ENCODE measurements around the gene RIN3. TPM values are rescaled to one million over a fixed set of nuclear protein-coding genes. Genes with fewer than 3 reads are reported as not detected.
A peak's percentile ranks its signal among the peaks of the same experiment; 100 is the strongest.

RIN3 gene
- total RNA-seq, 4 donors from 2014 or later: 6.2 to 29.8 (median 12.2) TPM

DNA sequence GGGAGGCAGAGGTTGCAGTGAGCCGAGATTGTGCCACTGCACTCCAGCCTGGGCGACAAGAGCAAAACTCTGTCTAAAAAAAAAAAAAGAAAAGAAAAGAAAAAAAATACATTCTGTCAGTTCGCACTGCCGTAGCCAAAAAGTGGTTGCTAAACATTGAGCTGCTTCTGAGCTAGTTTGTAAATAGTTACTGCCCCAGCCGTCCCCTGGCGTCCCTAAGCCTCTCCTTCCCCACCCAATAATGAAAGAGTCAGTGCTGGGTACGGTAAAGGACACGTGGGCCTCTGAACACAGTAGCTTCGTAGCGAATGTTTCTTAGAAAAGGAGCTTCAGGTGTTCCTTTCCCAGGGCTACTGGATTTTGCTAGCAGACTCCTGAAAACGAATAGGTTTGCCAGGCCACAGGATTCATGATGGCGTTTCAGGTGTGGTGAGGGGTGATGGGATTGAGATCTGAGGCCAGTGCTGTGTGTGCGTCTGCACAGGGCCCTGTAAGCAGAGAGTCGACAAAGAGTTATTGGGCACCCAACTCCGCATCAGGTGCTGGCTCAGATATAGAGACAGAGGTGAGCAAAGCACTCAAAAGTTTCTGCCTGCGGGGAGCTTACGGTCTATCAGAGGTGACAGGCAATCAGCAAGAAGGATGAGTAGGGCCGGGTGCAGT is 140.8 kb downstream of the RIN3 start:
- intact Hi-C loops (cut with DNase I; ENCODE audit: low total_unique reads): no loop called here
- no peak for DNase-seq
- Histone ChIP-seq H3K4me3 (no peak overlapping the region), H3K4me1 (peaks cover 1 to 5% of the 10 kb centered on the region in 2 donors), H3K27me3 (no peaks in the 10 kb centered on the region), H3K36me3 (no peaks in the 10 kb centered on the region), H3K9me3 (no peaks in the 10 kb centered on the region), H3K27ac (peak overlapping the region in 1 of 2 donors; percentile 43)
- TF ChIP-seq, protein P1, sequence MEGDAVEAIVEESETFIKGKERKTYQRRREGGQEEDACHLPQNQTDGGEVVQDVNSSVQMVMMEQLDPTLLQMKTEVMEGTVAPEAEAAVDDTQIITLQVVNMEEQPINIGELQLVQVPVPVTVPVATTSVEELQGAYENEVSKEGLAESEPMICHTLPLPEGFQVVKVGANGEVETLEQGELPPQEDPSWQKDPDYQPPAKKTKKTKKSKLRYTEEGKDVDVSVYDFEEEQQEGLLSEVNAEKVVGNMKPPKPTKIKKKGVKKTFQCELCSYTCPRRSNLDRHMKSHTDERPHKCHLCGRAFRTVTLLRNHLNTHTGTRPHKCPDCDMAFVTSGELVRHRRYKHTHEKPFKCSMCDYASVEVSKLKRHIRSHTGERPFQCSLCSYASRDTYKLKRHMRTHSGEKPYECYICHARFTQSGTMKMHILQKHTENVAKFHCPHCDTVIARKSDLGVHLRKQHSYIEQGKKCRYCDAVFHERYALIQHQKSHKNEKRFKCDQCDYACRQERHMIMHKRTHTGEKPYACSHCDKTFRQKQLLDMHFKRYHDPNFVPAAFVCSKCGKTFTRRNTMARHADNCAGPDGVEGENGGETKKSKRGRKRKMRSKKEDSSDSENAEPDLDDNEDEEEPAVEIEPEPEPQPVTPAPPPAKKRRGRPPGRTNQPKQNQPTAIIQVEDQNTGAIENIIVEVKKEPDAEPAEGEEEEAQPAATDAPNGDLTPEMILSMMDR (IDR thresholded peaks at IDR 0.05): no peak
- TF ChIP-seq POLR2A (IDR thresholded peaks at IDR 0.05): no peak

DNA sequence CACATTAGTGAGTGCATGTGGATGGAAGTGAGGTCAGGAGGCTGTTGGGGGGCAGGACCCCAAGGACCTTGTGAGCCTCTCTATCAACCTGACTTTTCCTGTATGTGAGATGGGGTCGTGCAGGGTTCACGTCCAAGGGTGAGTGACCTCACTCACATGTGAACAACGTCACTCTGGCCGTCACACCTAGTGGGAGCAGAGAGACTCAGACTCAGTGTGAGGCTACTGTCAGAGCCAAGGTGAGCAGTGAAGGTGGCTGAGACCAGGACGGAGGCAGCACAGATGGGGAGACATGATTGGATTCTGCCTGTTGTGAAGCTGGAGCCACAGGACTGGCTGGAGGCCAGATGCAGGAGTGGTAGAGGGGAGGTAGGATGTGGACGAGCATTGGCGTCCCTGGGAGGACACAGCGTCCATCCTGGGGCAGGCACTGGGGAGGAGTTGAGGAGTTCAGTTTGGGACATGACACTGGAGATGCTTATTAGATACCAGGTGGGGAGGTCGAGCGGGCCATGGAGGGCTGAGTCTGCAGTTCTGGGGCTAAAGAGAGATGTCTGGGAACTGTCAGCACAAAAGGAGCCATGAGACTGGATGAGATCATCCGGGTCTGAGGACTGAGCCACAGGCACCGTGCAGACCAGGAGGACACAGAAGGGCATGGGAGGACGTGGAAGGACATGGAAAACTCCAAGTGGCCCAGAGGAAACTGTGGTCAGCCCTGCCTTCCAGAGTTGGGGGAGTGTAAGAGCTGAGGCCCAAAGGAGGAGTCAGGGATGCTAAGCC is 142.0 kb downstream of the RIN3 start:
- DNase-seq: no peak
- H3K36me3 ChIP-seq: no peaks in the 10 kb centered on the region
- H3K27me3 ChIP-seq: no peaks in the 10 kb centered on the region
- no peaks in the 10 kb centered on the region for H3K9me3 ChIP-seq
- no peak for TF ChIP-seq POLR2A (IDR thresholded peaks at IDR 0.05)
- TF ChIP-seq, protein P1 (IDR thresholded peaks at IDR 0.05): no peak
- H3K27ac ChIP-seq: peak overlapping the region; percentile 6 to 28
- intact Hi-C loops (cut with DNase I; ENCODE audit: low total_unique reads): no loop called here
- no peak overlapping the region for H3K4me3 ChIP-seq
- H3K4me1 ChIP-seq: no peaks in the 10 kb centered on the region

- Histone ChIP-seq H3K27me3 (no peaks in the 10 kb centered on the region), H3K4me1 (no peaks in the 10 kb centered on the region), H3K27ac (peak overlapping the region; percentile 0 to 28), H3K9me3 (no peaks in the 10 kb centered on the region), H3K4me3 (no peak overlapping the region), H3K36me3 (no peaks in the 10 kb centered on the region)
- TF ChIP-seq, protein P1 (IDR thresholded peaks at IDR 0.05): no peak
- TF ChIP-seq POLR2A (IDR thresholded peaks at IDR 0.05): no peak
- DNase-seq: no peak
- intact Hi-C loops (cut with DNase I; ENCODE audit: low total_unique reads): no loop called here
Measured at GRCh38 chr14:92656306-92657081, 142.9 kb downstream of the RIN3 start.

- peak overlapping the region in 1 of 2 donors; percentile 34 for H3K27ac ChIP-seq
- no peaks in the 10 kb centered on the region for H3K27me3 ChIP-seq
- H3K4me1 ChIP-seq: no peaks in the 10 kb centered on the region
- TF ChIP-seq, protein P1 (IDR thresholded peaks at IDR 0.05): no peak
- TF ChIP-seq POLR2A (IDR thresholded peaks at IDR 0.05): no peak
- no peak overlapping the region for H3K4me3 ChIP-seq
- intact Hi-C loops (cut with DNase I; ENCODE audit: low total_unique reads): no loop called here
- no peak for DNase-seq
- no peaks in the 10 kb centered on the region for H3K9me3 ChIP-seq
- no peaks in the 10 kb centered on the region for H3K36me3 ChIP-seq
Measured at GRCh38 chr14:92657457-92658142, 144.0 kb downstream of the RIN3 start.
